ENCODE data around the gene KIF26A.

KIF26A gene

GRCh38 chr14:104161602-104162367, 23.4 kb downstream of the KIF26A start:
- no peak for DNase-seq

- no peak for DNase-seq
Observed at GRCh38 chr14:104162495-104162894, 24.1 kb downstream of the KIF26A start.

- no peak for DNase-seq
Observed at GRCh38 chr14:104163541-104163940, 25.2 kb downstream of the KIF26A start.

- no peak for DNase-seq
Observed at GRCh38 chr14:104164041-104164440, 25.7 kb downstream of the KIF26A start.

- DNase-seq = no peak
Observed at GRCh38 chr14:104164512-104164911, 26.1 kb downstream of the KIF26A start.

GRCh38 chr14:104166698-104167097, 28.3 kb downstream of the KIF26A start:
- no peak for DNase-seq

- DNase-seq = no peak
Observed at GRCh38 chr14:104168603-104169002, 30.2 kb downstream of the KIF26A start.

GRCh38 chr14:104169005-104169698, 30.8 kb downstream of the KIF26A start:
- DNase-seq = no peak

GRCh38 chr14:104169699-104170479, 31.5 kb downstream of the KIF26A start:
- no peak for DNase-seq

- DNase-seq = no peak
Observed at GRCh38 chr14:104171029-104171697, 32.8 kb downstream of the KIF26A start.

GRCh38 chr14:104171895-104172294, 33.5 kb downstream of the KIF26A start:
- DNase-seq = no peak

- no peak for DNase-seq
Observed at GRCh38 chr14:104172349-104172748, 34.0 kb downstream of the KIF26A start.

GRCh38 chr14:104172880-104173279, 34.5 kb downstream of the KIF26A start:
- DNase-seq = no peak

GRCh38 chr14:104174051-104174450, 35.7 kb downstream of the KIF26A start:
- no peak for DNase-seq

- no peak for DNase-seq
Observed at GRCh38 chr14:104175041-104175440, 36.7 kb downstream of the KIF26A start.

GRCh38 chr14:104175811-104176210, 37.4 kb downstream of the KIF26A start:
- no peak for DNase-seq

- no peak for DNase-seq
Observed at GRCh38 chr14:104176611-104177010, 38.2 kb downstream of the KIF26A start.

GRCh38 chr14:104177411-104177810, 39.0 kb downstream of the KIF26A start:
- no peak for DNase-seq

- no peak for DNase-seq
Observed at GRCh38 chr14:104178279-104178678, 39.9 kb downstream of the KIF26A start.

GRCh38 chr14:104179126-104179525, 40.7 kb downstream of the KIF26A start:
- DNase-seq = no peak

- no peak for DNase-seq
Observed at GRCh38 chr14:104179564-104180129, 41.3 kb downstream of the KIF26A start.

- no peak for DNase-seq
Observed at GRCh38 chr14:104180561-104181165, 42.3 kb downstream of the KIF26A start.

All from stimulated activated CD4-positive, alpha-beta T cell treated with anti-CD3 and anti-CD28 coated beads, Interleukin-4, amount 100 ng/mL, for 24 hours (primary cell).